SK-N-SH treated with all-trans-retinoic acid at 6 μM for 48 hours (cell line): Measurements from ENCODE around the gene ZNF783.
A peak's percentile ranks its signal among the peaks of the same experiment; 100 is the strongest.

ENCODE experiments used
- ATAC-seq: fragments of 200-7000 bp; cut with Tn5 transposase; 3 replicates; pipeline ENCODE4 v1.9.1; 2020; ENCODE audit warnings: mild to moderate bottlenecking, moderate library complexity
- ARNTL ChIP-seq: fragments of 450-650 bp; formaldehyde crosslinking; IDR thresholded peaks from 2 replicates; pipeline ENCODE4 v1.5.0; 2020; ENCODE audit warnings: low read depth, mild to moderate bottlenecking, moderate library complexity, borderline replicate concordance
- CREB5 ChIP-seq: fragments of 250-450 bp; sonication (Bioruptor Pico); IDR thresholded peaks from 2 replicates; pipeline ENCODE4 v1.5.1; 2020; ENCODE audit warnings: low read depth, mild to moderate bottlenecking, moderate library complexity
- CSDC2 ChIP-seq: fragments of 250-450 bp; sonication (Bioruptor Pico); IDR thresholded peaks from 2 replicates; pipeline ENCODE4 v1.5.0; 2020; ENCODE audit warnings: mild to moderate bottlenecking, moderate library complexity
- CSRNP3 ChIP-seq: fragments of 250-450 bp; sonication (Bioruptor Pico); IDR thresholded peaks from 2 replicates; pipeline ENCODE4 v1.5.1; 2021; ENCODE audit warnings: mild to moderate bottlenecking, moderate library complexity
- ESRRG ChIP-seq: fragments of 250-450 bp; sonication (Bioruptor Pico); IDR thresholded peaks from 2 replicates; pipeline ENCODE4 v1.6.1; 2021; ENCODE audit warnings: mild to moderate bottlenecking
- GLIS3 ChIP-seq: fragments of 250-450 bp; sonication (Bioruptor Pico); IDR thresholded peaks from 2 replicates; pipeline ENCODE4 v1.5.0; 2020; ENCODE audit warnings: mild to moderate bottlenecking, moderate library complexity
- ISL1 ChIP-seq: fragments of 250-450 bp; sonication (Bioruptor Pico); IDR thresholded peaks from 2 replicates; pipeline ENCODE4 v2.1.2; 2022; ENCODE audit warnings: mild to moderate bottlenecking, moderate library complexity
- OSR1 ChIP-seq: fragments of 250-450 bp; sonication (Bioruptor Pico); IDR thresholded peaks from 2 replicates; pipeline ENCODE4 v1.8.0; 2022; ENCODE audit warnings: moderate library complexity, mild to moderate bottlenecking, inconsistent platforms
- PATZ1 ChIP-seq: fragments of 250-450 bp; sonication (Bioruptor Pico); IDR thresholded peaks from 2 replicates; pipeline ENCODE4 v1.8.0; 2020; ENCODE audit warnings: mild to moderate bottlenecking, moderate library complexity, borderline replicate concordance
- POU6F1 ChIP-seq: fragments of 250-450 bp; sonication (Bioruptor Pico); IDR thresholded peaks from 2 replicates; pipeline ENCODE4 v1.8.0; 2021; ENCODE audit warnings: low read depth, mild to moderate bottlenecking, moderate library complexity, borderline replicate concordance
- PPARA ChIP-seq: fragments of 250-450 bp; sonication (Bioruptor Pico); IDR thresholded peaks from 2 replicates; pipeline ENCODE4 v1.5.0; 2020; ENCODE audit warnings: mild to moderate bottlenecking, borderline replicate concordance
- RARB ChIP-seq: fragments of 250-450 bp; sonication (Bioruptor Pico); IDR thresholded peaks from 2 replicates; pipeline ENCODE4 v1.8.0; 2021; ENCODE audit warnings: mild to moderate bottlenecking, moderate library complexity
- TOX ChIP-seq: fragments of 250-450 bp; sonication (Bioruptor Pico); IDR thresholded peaks from 2 replicates; pipeline ENCODE4 v1.8.0; 2021; ENCODE audit warnings: mild to moderate bottlenecking, moderate library complexity, borderline replicate concordance
- TSHZ2 ChIP-seq: fragments of 250-450 bp; sonication (Bioruptor Pico); IDR thresholded peaks from 2 replicates; pipeline ENCODE4 v1.5.0; 2020; ENCODE audit warnings: mild to moderate bottlenecking, moderate library complexity
- ZC3H10 ChIP-seq: fragments of 250-450 bp; sonication (Bioruptor Pico); IDR thresholded peaks from 2 replicates; pipeline ENCODE4 v1.5.1; 2021; ENCODE audit warnings: mild to moderate bottlenecking, moderate library complexity
- ZFP3 ChIP-seq: fragments of 250-450 bp; sonication (Bioruptor Pico); IDR thresholded peaks from 2 replicates; pipeline ENCODE4 v1.5.0; 2020; ENCODE audit warnings: mild to moderate bottlenecking, moderate library complexity
- ZFP30 ChIP-seq: fragments of 450-650 bp; formaldehyde crosslinking; IDR thresholded peaks from 2 replicates; pipeline ENCODE4 v1.5.0; 2022; ENCODE audit warnings: mild to moderate bottlenecking, moderate library complexity
- ZNF565 ChIP-seq: fragments of 450-650 bp; formaldehyde crosslinking; conservative IDR thresholded peaks from 2 replicates; pipeline ENCODE4 v1.5.0; 2020; ENCODE audit warnings: low read depth, mild to moderate bottlenecking, moderate library complexity
- ZNF70 ChIP-seq: fragments of 450-650 bp; formaldehyde crosslinking; IDR thresholded peaks from 2 replicates; pipeline ENCODE4 v1.5.0; 2020; ENCODE audit warnings: mild to moderate bottlenecking, moderate library complexity
- ZNF8 ChIP-seq: fragments of 450-650 bp; formaldehyde crosslinking; IDR thresholded peaks from 2 replicates; pipeline ENCODE4 v1.5.0; 2020; ENCODE audit warnings: mild to moderate bottlenecking, moderate library complexity

Gene ZNF783

GRCh38 chr7:149321978-149322541, 60.1 kb downstream of the ZNF783 start:
- ATAC-seq, result peak; percentile 56
- TF ChIP-seq POU6F1 (no peak), CREB5 (CRISPR knock-in tag) (no peak), ISL1 (CRISPR knock-in tag) (no peak), ESRRG (no peak), ZFP30 (CRISPR knock-in tag) (no peak), TSHZ2 (CRISPR knock-in tag) (no peak), RARB (CRISPR knock-in tag) (no peak), ZC3H10 (no peak), ARNTL (CRISPR knock-in tag) (no peak), TOX (CRISPR knock-in tag) (no peak), ZNF70 (CRISPR knock-in tag) (no peak), OSR1 (CRISPR knock-in tag) (no peak)

GRCh38 chr7:149322737-149323136, 60.7 kb downstream of the ZNF783 start:
- TF ChIP-seq ZNF8 (CRISPR knock-in tag) (no peak), CSRNP3 (no peak), CSDC2 (CRISPR knock-in tag) (no peak), GLIS3 (no peak), ARNTL (CRISPR knock-in tag) (no peak), ZFP3 (CRISPR knock-in tag) (no peak), CREB5 (CRISPR knock-in tag) (no peak), PATZ1 (no peak), OSR1 (CRISPR knock-in tag) (no peak)
- ATAC-seq, result no peak

- ATAC-seq, result no peak
- TF ChIP-seq ZNF565 (CRISPR knock-in tag) (no peak), ESRRG (no peak), ZNF8 (CRISPR knock-in tag) (no peak), CREB5 (CRISPR knock-in tag) (no peak), GLIS3 (no peak), PPARA (CRISPR knock-in tag) (no peak), OSR1 (CRISPR knock-in tag) (no peak), POU6F1 (no peak), TSHZ2 (CRISPR knock-in tag) (no peak), ZFP3 (CRISPR knock-in tag) (no peak)
Measured at GRCh38 chr7:149325248-149325647, 63.3 kb downstream of the ZNF783 start.
